ENCODE results near the gene KRTAP10-4. TPM values are rescaled to one million over a fixed set of nuclear protein-coding genes. Genes with fewer than 3 reads are reported as not detected.

Gene KRTAP10-4
- total and polyA plus RNA-seq, 2 donors (not counting 3 experiments of a cell fraction or from before 2014, with no cell fraction given): not detected

GRCh38 chr21:44530221-44530902 is 43.2 kb upstream of the KRTAP10-4 start:
- Histone ChIP-seq H3K9me1 (replicated peaks; ENCODE audit: control insufficient read depth, extremely low read depth, insufficient read depth, low read length) (no peaks in the 10 kb centered on the region), H3K9ac (replicated peaks; ENCODE audit: extremely low read depth, insufficient read depth, low read length) (no peak overlapping the region), H3K4me3 (replicated peaks in 1 of 3; ENCODE audit: insufficient read depth in 1 of 3, low read depth in 1 of 3, low read length in 3 of 3) (no peak overlapping the region), H3K36me3 (ENCODE audit: control insufficient read depth in 2 of 2, extremely low read depth in 1 of 2, insufficient read depth in 2 of 2, low read length in 2 of 2) (no peaks in the 10 kb centered on the region), H3K9me3 (replicated peaks; ENCODE audit: control insufficient read depth, insufficient read depth, low read length) (no peaks in the 10 kb centered on the region), H3K27me3 (ENCODE audit: control insufficient read depth in 2 of 2, insufficient read depth in 2 of 2, low read length in 2 of 2) (no peaks in the 10 kb centered on the region), H3K4me2 (ENCODE audit: insufficient read depth, low read length) (no peak overlapping the region), H3K4me1 (ENCODE audit: control insufficient read depth, extremely low read depth, insufficient read depth, low read length) (no peaks in the 10 kb centered on the region), H2AFZ (ENCODE audit: low read depth, low read length) (no peak overlapping the region), H3K79me2 (ENCODE audit: control insufficient read depth, insufficient read depth, low read length) (no peaks in the 10 kb centered on the region), H3K27ac (ENCODE audit: insufficient read depth, low read depth, low read length) (no peak overlapping the region), H4K20me1 (replicated peaks; ENCODE audit: control insufficient read depth, extremely low read depth, insufficient read depth, low read length) (no peaks in the 10 kb centered on the region)
- CTCF ChIA-PET: no interaction called here
- TF ChIP-seq CTCF (IDR thresholded peaks at IDR 0.05; ENCODE audit: extremely low read depth in 1 of 2, insufficient read depth in 1 of 2, low read depth in 1 of 2, low read length in 2 of 2) (no peak), GATA2 (IDR thresholded peaks at IDR 0.05; ENCODE audit: insufficient read depth, insufficient read length, low read depth, low read length) (no peak), MAX (IDR thresholded peaks at IDR 0.05; ENCODE audit: insufficient read depth, insufficient read length) (no peak), EZH2 (IDR thresholded peaks at IDR 0.05; ENCODE audit: borderline replicate concordance, low read depth, low read length, severe bottlenecking) (no peak), JUN (IDR thresholded peaks at IDR 0.05; ENCODE audit: borderline replicate concordance, insufficient read depth, insufficient read length, low read depth) (no peak), POLR2AphosphoS5 (IDR thresholded peaks at IDR 0.05; ENCODE audit: insufficient read depth, low read depth, low read length) (no peak)
- FAIRE-seq: no peak
- POLR2A ChIA-PET: no interaction called here
- no TSS peak for BruUV-seq (replicated peaks)
- dilution Hi-C loops (cut with MboI; ENCODE audit: extremely low pct_ligation_motif_present, low sequenced_read_pairs): no loop called here
- intact Hi-C loops (cut with micrococcal nuclease): no loop called here
- no peak for DNase-seq (ENCODE audit: low read depth, low spot score)

Data from endothelial cell of umbilical vein (primary cell).